Measurements from ENCODE around the gene SIDT2. TPM values are rescaled to one million over a fixed set of nuclear protein-coding genes. Genes with fewer than 3 reads are reported as not detected.

SIDT2 gene
- total RNA-seq, 2 donors from 2014 or later, result 39.3 to 43.0 TPM

DNA sequence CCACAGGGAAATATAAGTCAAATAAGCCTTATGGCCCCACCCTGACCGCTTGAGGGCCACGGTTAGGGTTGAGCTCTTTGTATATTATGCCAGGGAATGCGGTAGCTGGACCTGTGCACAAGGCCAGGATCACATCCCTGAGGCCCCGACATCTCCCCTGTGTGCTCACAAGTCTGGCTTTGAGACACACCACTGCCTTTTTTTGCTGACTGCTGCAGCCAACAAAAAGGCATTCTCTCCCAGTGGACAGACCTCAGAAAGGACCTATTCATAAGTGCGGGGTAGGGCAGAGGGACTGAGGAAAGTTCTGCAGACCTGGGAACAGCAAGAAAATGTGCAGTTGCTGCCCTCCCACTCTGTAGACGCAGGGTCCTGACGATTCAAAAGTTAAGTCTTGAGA is 3.4 kb upstream of the SIDT2 start:
- H3K27ac ChIP-seq (ENCODE audit: low read depth, low read length), result peak overlapping the region; percentile 61

GRCh38 chr11:117175781-117176180 is 2.8 kb upstream of the SIDT2 start:
- H3K36me3 Mint-ChIP-seq (ENCODE audit: low read depth), result peaks cover 19% of the 10 kb centered on the region
- Histone ChIP-seq H3K9me3 (ENCODE audit: control insufficient read depth, low read length) (no peaks in the 10 kb centered on the region), H3K36me3 (ENCODE audit: control insufficient read depth, insufficient read depth, low read length) (peaks cover 40% of the 10 kb centered on the region), H3K4me3 (ENCODE audit: low read length) (no peak overlapping the region), H3K4me1 (ENCODE audit: control insufficient read depth, insufficient read depth, low read length) (peaks cover 4% of the 10 kb centered on the region), H3K27me3 (ENCODE audit: control insufficient read depth, insufficient read depth, low read length, poor library complexity, severe bottlenecking) (no peaks in the 10 kb centered on the region), H3K27ac (ENCODE audit: low read depth, low read length) (no peak overlapping the region), H3K9ac (ENCODE audit: extremely low read depth, low read length, poor library complexity, severe bottlenecking) (no peak overlapping the region)
- H3K27me3 Mint-ChIP-seq (ENCODE audit: insufficient read depth), result peaks cover 2% of the 10 kb centered on the region
- peaks cover 41% of the 10 kb centered on the region for H3K4me1 Mint-ChIP-seq
- H3K27ac Mint-ChIP-seq, result no peak overlapping the region
- DNase-seq, result no peak
- H3K4me3 Mint-ChIP-seq, result no peak overlapping the region
- 93 to 94% methylated on average over 5 of the region's 5 CpGs for WGBS, 2 experiments (ENCODE audit: insufficient coverage in 1 of 2, insufficient read length in 1 of 2)
- H3K9me3 Mint-ChIP-seq, result no peaks in the 10 kb centered on the region
- TF ChIP-seq CTCF (conservative IDR thresholded peaks at IDR 0.05), result no peak

More for the DNA sequence above, 3.4 kb upstream of the SIDT2 start:
- no peak for DNase-seq
- Histone ChIP-seq H3K4me1 (ENCODE audit: control insufficient read depth, insufficient read depth, low read length) (peaks cover 4% of the 10 kb centered on the region), H3K4me3 (ENCODE audit: low read length) (no peak overlapping the region), H3K9me3 (ENCODE audit: control insufficient read depth, low read length) (no peaks in the 10 kb centered on the region), H3K36me3 (ENCODE audit: control insufficient read depth, insufficient read depth, low read length) (peaks cover 44% of the 10 kb centered on the region), H3K27me3 (ENCODE audit: control insufficient read depth, insufficient read depth, low read length, poor library complexity, severe bottlenecking) (no peaks in the 10 kb centered on the region), H3K9ac (ENCODE audit: extremely low read depth, low read length, poor library complexity, severe bottlenecking) (no peak overlapping the region)
- Mint-ChIP-seq H3K9me3 (no peaks in the 10 kb centered on the region), H3K27me3 (ENCODE audit: insufficient read depth) (no peaks in the 10 kb centered on the region), H3K4me3 (no peak overlapping the region), H3K4me1 (peaks cover 39% of the 10 kb centered on the region), H3K36me3 (ENCODE audit: low read depth) (peaks cover 22% of the 10 kb centered on the region), H3K27ac (no peak overlapping the region)
- TF ChIP-seq CTCF (conservative IDR thresholded peaks at IDR 0.05), result no peak
- 79 to 81% methylated on average over 7 of the region's 7 CpGs for WGBS, 2 experiments (ENCODE audit: insufficient coverage in 1 of 2, insufficient read length in 1 of 2)

- Histone ChIP-seq H3K27me3 (ENCODE audit: control insufficient read depth, insufficient read depth, low read length, poor library complexity, severe bottlenecking) (no peaks in the 10 kb centered on the region), H3K9ac (ENCODE audit: extremely low read depth, low read length, poor library complexity, severe bottlenecking) (no peak overlapping the region), H3K4me3 (ENCODE audit: low read length) (no peak overlapping the region), H3K27ac (ENCODE audit: low read depth, low read length) (no peak overlapping the region), H3K36me3 (ENCODE audit: control insufficient read depth, insufficient read depth, low read length) (peaks cover 37% of the 10 kb centered on the region), H3K9me3 (ENCODE audit: control insufficient read depth, low read length) (no peaks in the 10 kb centered on the region), H3K4me1 (ENCODE audit: control insufficient read depth, insufficient read depth, low read length) (peaks cover 4% of the 10 kb centered on the region)
- Mint-ChIP-seq H3K27me3 (ENCODE audit: insufficient read depth) (peaks cover 2% of the 10 kb centered on the region), H3K4me1 (peaks cover 42% of the 10 kb centered on the region), H3K36me3 (ENCODE audit: low read depth) (peaks cover 19% of the 10 kb centered on the region), H3K4me3 (no peak overlapping the region), H3K9me3 (no peaks in the 10 kb centered on the region), H3K27ac (no peak overlapping the region)
- no peak for TF ChIP-seq CTCF (conservative IDR thresholded peaks at IDR 0.05)
- DNase-seq, result no peak
- WGBS, 2 experiments (ENCODE audit: insufficient coverage in 1 of 2, insufficient read length in 1 of 2), result no CpG with 5 or more reads among the region's 1 CpG
Observed at GRCh38 chr11:117176186-117176585, 2.4 kb upstream of the SIDT2 start.
